Naive thymus-derived CD8-positive, alpha-beta T cell (primary cell): ENCODE measurements around the gene LPAR2. TPM values are rescaled to one million over a fixed set of nuclear protein-coding genes. Genes with fewer than 3 reads are reported as not detected.
A peak's percentile ranks its signal among the peaks of the same experiment; 100 is the strongest.

Source experiments
- ATAC-seq, 2 donors: fragments of 150-1000 bp; cut with Tn5 transposase in 1 of 2; sonication (Bioruptor Pico), chemical (Tn5 transposase) in 1 of 2; 1 replicate in 1 of 2; 2 replicates in 1 of 2; pipeline ENCODE4 v1.10.0; 2021; ENCODE audit warnings: mild to moderate bottlenecking in 2 of 2, moderate library complexity in 2 of 2
- POLR2A ChIA-PET: fragments of 350-600 bp; sonication (Branson Sonifier 250); formaldehyde crosslinking; loops from one replicate; lab custom pipeline; 2021; ENCODE audit warnings: antibody characterized with exemption; lab: Charles Lee
- DNase-seq, 10 donors: peaks; one replicate each; pipeline versions ENCODE4 v3.0.0 to v3.0.0-alpha.2; 2020 to 2022
- H3K27ac Mint-ChIP-seq, 10 donors: one replicate each; pipeline ENCODE4 v1.8.0; 2020 to 2022; ENCODE audit warnings: mild to moderate bottlenecking in 10 of 10, mixed read lengths in 10 of 10, moderate library complexity in 4 of 10, inconsistent platforms in 1 of 10
- H3K27me3 Mint-ChIP-seq, 5 donors: one replicate each; pipeline ENCODE4 v1.8.0; 2021 to 2022; ENCODE audit warnings: mixed read lengths in 5 of 5
- H3K36me3 Mint-ChIP-seq, 3 donors: one replicate each; pipeline ENCODE4 v1.8.0; 2020 to 2022; ENCODE audit warnings: mixed read lengths in 3 of 3, mild to moderate bottlenecking in 2 of 3, inconsistent platforms in 1 of 3
- H3K4me1 Mint-ChIP-seq, 4 donors: one replicate each; pipeline ENCODE4 v1.8.0; 2021 to 2022; ENCODE audit warnings: mixed read lengths in 4 of 4
- H3K4me3 Mint-ChIP-seq, 10 donors: one replicate each; pipeline ENCODE4 v1.8.0; 2020 to 2022; ENCODE audit warnings: mild to moderate bottlenecking in 10 of 10, mixed read lengths in 10 of 10, moderate library complexity in 6 of 10, inconsistent platforms in 1 of 10
- H3K9me3 Mint-ChIP-seq, 9 donors: one replicate each; pipeline ENCODE4 v1.8.0; 2020 to 2022; ENCODE audit warnings: mixed read lengths in 9 of 9, mild to moderate bottlenecking in 3 of 9, inconsistent platforms in 1 of 9, moderate library complexity in 1 of 9
- polyA plus RNA-seq, 3 donors: library from polyadenylated mRNA; unstranded; fragments of 300-500 nt; fragmentation: Illumina TruSeq; gene quantifications; one replicate each; pipeline ENCODE4 v1.2.3, GENCODE V29; 2021
- total RNA-seq, 8 experiments: library from RNA in 2 of 8; stranded (reverse) in 2 of 8; gene quantifications; one replicate each; pipeline ENCODE4 v1.2.3 and lab custom pipeline; 2021 to 2026

The LPAR2 gene
- total and polyA plus RNA-seq, 5 experiments from 2014 or later, result 12.9 to 93.1 (median 38.0) TPM

DNA sequence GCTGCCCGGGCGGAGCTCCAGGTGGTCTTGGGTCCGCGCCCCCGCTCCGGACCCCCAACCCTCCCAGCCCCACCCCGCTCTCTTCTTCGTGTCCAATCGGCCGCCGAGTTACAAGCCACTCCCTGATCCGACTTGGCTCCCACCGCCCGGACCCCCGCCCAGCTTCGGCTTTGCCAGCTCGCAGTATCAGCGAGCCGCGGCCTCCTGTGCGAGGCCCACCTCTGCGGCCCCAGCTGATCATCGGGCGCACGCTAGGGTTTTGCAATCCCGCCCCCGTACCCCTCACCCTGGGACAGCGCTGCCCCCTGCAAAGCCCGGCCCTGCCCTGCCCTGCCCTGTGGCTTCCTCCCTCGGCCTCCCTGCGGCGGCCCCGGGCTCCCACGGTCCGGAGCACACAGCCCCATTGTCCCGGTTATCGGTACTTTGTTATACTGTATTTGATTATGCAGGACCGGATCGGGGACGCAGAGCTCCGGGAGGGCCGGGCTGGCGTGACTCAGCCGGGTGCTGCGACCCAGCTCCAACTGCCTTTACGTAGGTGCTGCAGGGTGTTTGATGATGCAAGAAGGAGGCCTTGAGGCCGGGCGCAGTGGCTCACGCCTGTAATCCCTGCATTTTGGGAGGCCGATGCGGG, 598 bp upstream of the LPAR2 start:
- POLR2A ChIA-PET, result interaction anchor here (0.6 to 4.2 kb wide), 40 partner anchors 10 to 372 kb away, joined by 3 to 47 read pairs (median 5); partner anchors contain the start of genes ATP13A1, GMIP, NDUFA13 and PBX4
- Mint-ChIP-seq H3K4me3 (peak overlapping the region; percentile 76 to 90 (median 83)), H3K9me3 (no peaks in the 10 kb centered on the region), H3K27ac (peak overlapping the region; percentile 82 to 95 (median 92)), H3K4me1 (peaks cover 18 to 39% (median 33%) of the 10 kb centered on the region in 4 donors), H3K27me3 (no peaks in the 10 kb centered on the region), H3K36me3 (peaks cover 0 to 52% (median 19%) of the 10 kb centered on the region in 3 donors)
- peak; percentile 31 to 38 for ATAC-seq
- DNase-seq, result peak in 8 of 10 donors; percentile 20 to 69 (median 44)

DNA sequence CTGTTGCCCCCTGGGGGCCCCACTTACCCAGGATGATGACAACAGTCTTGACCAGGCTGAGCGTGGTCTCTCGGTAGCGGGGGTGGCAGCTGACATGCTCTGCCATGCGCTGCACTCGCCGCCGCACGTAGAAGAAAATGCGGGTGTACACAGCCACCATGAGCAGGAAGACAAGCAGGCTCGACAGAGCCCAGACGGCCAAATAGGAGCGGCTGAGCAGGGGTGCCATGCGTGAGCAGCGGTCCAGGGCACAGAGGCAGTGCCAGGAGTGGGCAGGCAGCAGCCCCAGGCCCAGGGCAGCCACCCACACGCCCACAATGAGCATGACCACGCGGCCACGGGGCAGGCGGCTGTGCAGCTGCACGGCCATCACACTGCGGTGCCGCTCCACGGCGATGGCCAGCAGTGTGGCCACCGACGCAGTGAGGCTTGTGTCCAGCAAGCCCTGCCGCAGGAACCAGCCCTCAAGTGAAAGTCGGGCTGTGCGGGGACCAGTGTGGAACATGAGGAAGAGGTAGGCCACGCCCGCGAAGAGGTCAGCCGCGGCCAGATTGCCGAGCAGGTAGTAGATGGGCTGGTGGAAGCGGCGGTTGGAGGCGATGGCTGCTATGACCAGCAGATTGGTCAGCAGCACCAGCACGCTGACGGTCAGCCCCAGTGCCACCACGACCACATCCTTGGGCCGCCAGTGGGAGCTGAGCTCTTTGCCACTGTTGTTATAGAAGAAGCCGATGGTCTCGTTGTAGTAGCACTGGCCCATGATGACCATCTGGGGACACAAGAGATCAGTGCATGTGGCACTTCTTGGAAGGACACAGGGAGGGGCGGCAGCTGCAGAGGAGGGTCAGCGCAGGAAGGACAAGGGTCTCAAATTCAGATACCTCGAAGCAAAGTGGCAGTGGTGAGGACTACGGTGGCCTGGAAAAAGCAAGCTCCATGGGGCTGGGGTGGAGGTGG, 1.2 kb downstream of the LPAR2 start:
- H3K9me3 Mint-ChIP-seq, result no peaks in the 10 kb centered on the region
- POLR2A ChIA-PET, result interaction anchor here (0.7 to 4.2 kb wide), 13 partner anchors 8 to 94 kb away, joined by 3 to 47 read pairs (median 4); partner anchors contain the start of genes ATP13A1, GMIP, PBX4 and ZNF101
- H3K4me1 Mint-ChIP-seq, result peaks cover 15 to 43% (median 27%) of the 10 kb centered on the region in 4 donors
- ATAC-seq, result no peak
- peaks cover 0 to 45% (median 10%) of the 10 kb centered on the region in 3 donors for H3K36me3 Mint-ChIP-seq
- H3K4me3 Mint-ChIP-seq, result peak overlapping the region; percentile 85 to 99 (median 98)
- no peaks in the 10 kb centered on the region for H3K27me3 Mint-ChIP-seq
- H3K27ac Mint-ChIP-seq, result peak overlapping the region; percentile 93 to 99 (median 96)
- peak in 1 of 10 donors; percentile 59 for DNase-seq

DNA sequence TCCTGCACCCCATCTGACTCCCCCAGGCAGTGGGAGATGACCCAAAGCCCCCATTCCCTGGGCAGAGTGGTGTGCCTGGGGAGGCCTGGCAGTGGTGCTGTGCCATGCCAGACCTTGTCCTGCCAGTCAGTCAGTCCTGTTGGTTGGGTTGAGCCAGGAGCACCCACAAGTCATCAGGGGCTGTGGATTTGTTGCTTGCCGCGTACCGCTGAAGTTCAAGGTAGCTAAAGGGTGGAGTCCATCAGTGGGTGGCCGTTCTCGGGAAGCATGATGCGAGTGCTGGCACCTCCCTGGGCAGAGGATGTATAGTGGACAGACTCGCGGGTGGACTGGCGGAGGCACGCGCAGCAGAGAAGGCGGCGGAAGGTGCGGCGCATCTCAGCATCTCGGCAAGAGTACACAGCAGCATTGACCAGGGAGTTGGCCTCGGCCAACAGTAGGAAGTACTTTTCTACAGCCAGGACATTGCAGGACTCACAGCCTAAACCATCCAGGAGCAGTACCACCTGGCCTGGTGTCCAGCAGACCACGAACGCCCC, 3.9 kb downstream of the LPAR2 start:
- peaks cover 17 to 51% (median 33%) of the 10 kb centered on the region in 4 donors for H3K4me1 Mint-ChIP-seq
- H3K27me3 Mint-ChIP-seq, result no peaks in the 10 kb centered on the region
- POLR2A ChIA-PET, result interaction anchor here (0.5 kb wide), 1 partner anchor 43 kb away, joined by 4 read pairs; no protein-coding TSS in a partner anchor
- no peak overlapping the region for H3K4me3 Mint-ChIP-seq
- H3K9me3 Mint-ChIP-seq, result no peaks in the 10 kb centered on the region
- DNase-seq, result peak in 1 of 10 donors; percentile 62
- H3K27ac Mint-ChIP-seq, result peak overlapping the region in 7 of 10 donors; percentile 19 to 80 (median 49)
- peaks cover 0 to 36% (median 11%) of the 10 kb centered on the region in 3 donors for H3K36me3 Mint-ChIP-seq
- no peak for ATAC-seq

DNA sequence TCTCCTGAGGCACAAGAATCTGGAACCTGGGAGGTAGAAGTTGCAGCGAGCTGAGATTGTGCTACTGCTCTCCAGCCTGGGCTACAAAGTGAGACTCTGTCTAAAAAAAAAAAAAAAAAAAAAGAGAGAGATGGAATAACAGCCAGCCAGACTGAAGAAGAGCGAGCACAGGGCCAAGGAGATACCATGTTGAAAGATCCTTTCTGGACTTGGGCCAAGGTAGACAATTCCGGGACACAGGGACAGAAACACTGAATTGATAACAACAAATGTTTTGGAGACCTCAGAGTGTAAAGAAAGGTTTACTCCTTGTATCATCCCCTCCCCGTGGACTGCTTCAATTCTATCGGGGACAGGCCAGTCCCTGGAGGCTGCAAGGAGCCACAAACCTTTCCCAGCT, 4.6 kb downstream of the LPAR2 start:
- POLR2A ChIA-PET, result no interaction called here
- Mint-ChIP-seq H3K36me3 (peaks cover 0 to 32% (median 9%) of the 10 kb centered on the region in 3 donors), H3K9me3 (no peaks in the 10 kb centered on the region), H3K4me3 (no peak overlapping the region), H3K27me3 (no peaks in the 10 kb centered on the region), H3K4me1 (peaks cover 20 to 53% (median 35%) of the 10 kb centered on the region in 4 donors), H3K27ac (peak overlapping the region in 7 of 10 donors; percentile 19 to 80 (median 56))
- DNase-seq (peak in 1 of 10 donors; percentile 24), ATAC-seq (no peak)

DNA sequence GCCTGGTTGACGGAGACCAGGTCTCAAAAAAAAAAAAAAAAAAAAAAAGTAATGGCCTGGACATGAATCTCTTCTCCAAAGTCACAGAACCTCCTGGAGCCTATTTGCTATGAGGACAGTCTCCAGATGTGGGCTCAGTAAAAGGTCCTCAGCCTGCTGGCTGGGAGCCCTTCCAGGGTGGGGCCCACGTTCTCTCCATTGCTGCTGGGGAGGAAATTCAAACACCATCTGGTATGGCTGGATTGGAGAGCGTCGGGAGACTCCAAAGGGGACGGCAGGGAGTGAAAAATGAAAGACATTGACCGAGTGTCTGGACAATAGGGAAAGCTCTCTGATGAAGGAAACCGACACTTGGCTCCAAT, 8.2 kb downstream of the LPAR2 start:
- peak overlapping the region in 7 of 10 donors; percentile 13 to 100 (median 71) for H3K27ac Mint-ChIP-seq
- no peaks in the 10 kb centered on the region for H3K9me3 Mint-ChIP-seq
- H3K4me1 Mint-ChIP-seq, result peaks cover 20 to 57% (median 46%) of the 10 kb centered on the region in 4 donors
- peaks cover 0 to 25% (median 10%) of the 10 kb centered on the region in 3 donors for H3K36me3 Mint-ChIP-seq
- ATAC-seq (no peak), DNase-seq (peak in 1 of 10 donors; percentile 45)
- no peaks in the 10 kb centered on the region for H3K27me3 Mint-ChIP-seq
- POLR2A ChIA-PET, result interaction anchor here (0.6 to 3.3 kb wide), 6 partner anchors 11 to 74 kb away, joined by 3 to 22 read pairs (median 5); partner anchors contain the start of gene ATP13A1
- H3K4me3 Mint-ChIP-seq, result peak overlapping the region in 2 of 10 donors; percentile 7 to 15

DNA sequence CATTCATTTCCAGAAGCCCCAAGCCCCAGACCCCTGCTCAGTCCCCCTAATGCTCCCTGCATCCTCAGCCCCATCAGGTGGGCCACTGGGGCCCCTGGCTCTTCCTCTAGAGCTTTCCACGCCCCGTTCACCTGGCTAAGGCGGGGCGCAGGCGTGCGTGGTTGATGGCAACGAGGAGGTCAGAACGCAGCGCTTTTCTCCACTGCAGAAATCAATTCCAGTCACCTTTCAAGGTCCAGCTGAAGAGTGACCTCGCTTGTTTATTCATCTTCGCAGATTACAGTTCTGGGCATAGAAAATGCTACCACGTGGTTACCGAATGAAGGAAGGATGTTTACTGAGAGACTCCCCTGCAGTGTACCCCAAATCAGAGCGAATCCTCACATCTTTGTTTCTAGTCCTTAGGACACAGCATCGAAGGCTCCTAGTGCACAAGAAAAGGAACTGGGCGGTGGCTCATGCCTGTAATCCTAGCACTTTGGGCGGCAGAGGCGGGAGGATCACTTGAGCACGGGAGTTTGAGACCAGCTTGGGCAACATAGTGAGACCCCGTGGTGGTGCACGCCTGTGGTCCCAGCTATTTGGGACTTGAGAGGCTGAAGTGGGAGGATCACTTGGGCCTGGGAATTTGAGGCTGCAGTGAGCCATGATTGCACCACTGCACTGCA, 8.7 kb downstream of the LPAR2 start:
- no peaks in the 10 kb centered on the region for H3K27me3 Mint-ChIP-seq
- H3K4me1 Mint-ChIP-seq, result peaks cover 20 to 59% (median 47%) of the 10 kb centered on the region in 4 donors
- no peaks in the 10 kb centered on the region for H3K9me3 Mint-ChIP-seq
- peak overlapping the region; percentile 81 to 100 (median 97) for H3K27ac Mint-ChIP-seq
- H3K4me3 Mint-ChIP-seq, result peak overlapping the region; percentile 72 to 97 (median 88)
- peaks cover 0 to 21% (median 10%) of the 10 kb centered on the region in 3 donors for H3K36me3 Mint-ChIP-seq
- POLR2A ChIA-PET, result interaction anchor here (0.7 to 3.6 kb wide), 9 partner anchors 8 to 73 kb away, joined by 3 to 23 read pairs (median 4); partner anchors contain the start of genes ATP13A1 and LPAR2
- peak in 1 of 10 donors; percentile 56 for DNase-seq
- ATAC-seq, result no peak

DNA sequence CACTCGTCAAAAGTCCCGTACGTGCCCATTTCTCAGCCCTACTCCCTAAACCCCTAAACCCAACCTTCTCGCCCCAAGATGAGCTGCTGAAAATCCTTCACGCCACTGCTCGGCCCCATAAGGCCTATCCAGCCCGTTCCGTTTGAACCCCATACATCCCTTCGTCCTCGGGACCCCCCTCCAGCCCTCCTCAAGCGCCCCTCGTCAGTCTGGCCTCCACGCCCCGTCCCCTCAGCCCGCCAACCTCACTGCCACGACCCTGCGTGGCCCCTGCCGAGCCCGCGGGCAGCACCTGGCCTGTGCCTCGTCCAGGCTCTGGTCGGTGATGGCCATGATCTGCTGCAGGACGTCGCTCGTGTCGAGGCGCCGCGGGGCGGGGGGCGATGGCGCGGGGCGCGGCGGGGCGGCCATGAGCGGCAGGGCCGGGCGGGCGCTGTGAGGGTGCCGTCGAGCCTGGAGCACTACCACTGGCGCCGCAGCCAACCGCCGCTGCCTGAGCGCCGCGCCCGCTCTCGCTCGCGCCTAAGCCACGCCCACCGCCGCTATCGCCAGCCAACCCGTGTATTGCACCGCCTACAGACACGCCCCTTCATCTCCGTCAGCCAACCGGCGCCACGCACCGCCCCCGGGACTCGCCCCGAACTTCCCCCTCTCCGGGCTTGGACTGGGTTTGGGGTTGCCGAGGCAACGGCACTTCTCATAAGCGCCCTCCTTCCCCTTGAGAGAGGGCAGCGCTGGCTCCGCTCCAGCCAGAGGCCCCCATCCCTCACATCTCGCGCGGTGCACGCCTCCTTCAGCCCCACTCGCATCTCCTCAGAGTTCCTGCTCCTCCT, 9.6 kb downstream of the LPAR2 start, which contains the start of gene PBX4:
TSS of gene PBX4 (minus strand) at position 469 of the 833 bp plus-strand sequence. CDS start at position 411, 58 bp downstream.
- H3K4me3 Mint-ChIP-seq, result peak within 1 kb of the TSS; percentile 72 to 97 (median 93)
- DNase-seq, result peak; percentile 96 to 100 (median 99)
- no peaks in the 10 kb centered on the region for H3K9me3 Mint-ChIP-seq
- POLR2A ChIA-PET, result interaction anchor here (0.8 to 3.6 kb wide), 10 partner anchors 9 to 70 kb away, joined by 3 to 23 read pairs (median 4); partner anchors contain the start of genes ATP13A1 and LPAR2
- peaks cover 25 to 57% (median 49%) of the 10 kb centered on the region in 4 donors for H3K4me1 Mint-ChIP-seq
- H3K36me3 Mint-ChIP-seq, result peaks cover 0 to 17% (median 3%) of the 10 kb centered on the region in 3 donors
- H3K27me3 Mint-ChIP-seq, result no peaks in the 10 kb centered on the region
- peak; percentile 92 to 93 for ATAC-seq
- H3K27ac Mint-ChIP-seq, result peak within 1 kb of the TSS; percentile 81 to 100 (median 97)

DNA sequence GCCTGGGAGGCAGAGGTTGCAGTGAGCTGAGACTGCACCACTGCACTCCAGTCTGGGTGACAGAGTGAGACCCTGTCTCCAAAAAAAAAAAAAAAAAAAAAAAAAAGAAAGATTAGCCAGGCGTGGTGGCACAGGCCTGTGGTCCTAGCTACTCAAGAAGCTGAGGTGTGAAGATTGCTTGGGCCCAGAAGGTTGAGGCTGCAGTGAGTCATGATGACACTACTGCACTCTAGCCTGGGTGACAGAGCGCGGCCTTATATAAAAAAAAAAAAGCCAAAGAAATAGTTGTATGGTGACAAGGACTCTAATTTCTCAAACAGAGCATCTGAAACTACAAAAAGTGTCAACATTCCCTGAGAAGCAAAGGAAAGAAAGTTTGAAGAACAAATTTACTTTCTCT, 12.9 kb downstream of the LPAR2 start:
- H3K27me3 Mint-ChIP-seq, result no peaks in the 10 kb centered on the region
- ATAC-seq, result no peak
- H3K36me3 Mint-ChIP-seq, result peaks cover 0 to 12% (median 8%) of the 10 kb centered on the region in 3 donors
- POLR2A ChIA-PET, result interaction anchor here (0.6 to 0.7 kb wide), 3 partner anchors 9 to 49 kb away, joined by 3 to 4 read pairs (median 4); no protein-coding TSS in a partner anchor
- peak in 1 of 10 donors; percentile 27 for DNase-seq
- H3K9me3 Mint-ChIP-seq, result no peaks in the 10 kb centered on the region
- peaks cover 26 to 67% (median 60%) of the 10 kb centered on the region in 4 donors for H3K4me1 Mint-ChIP-seq
- H3K4me3 Mint-ChIP-seq, result peak overlapping the region in 7 of 10 donors; percentile 5 to 73 (median 37)
- peak overlapping the region in 9 of 10 donors; percentile 31 to 92 (median 74) for H3K27ac Mint-ChIP-seq

DNA sequence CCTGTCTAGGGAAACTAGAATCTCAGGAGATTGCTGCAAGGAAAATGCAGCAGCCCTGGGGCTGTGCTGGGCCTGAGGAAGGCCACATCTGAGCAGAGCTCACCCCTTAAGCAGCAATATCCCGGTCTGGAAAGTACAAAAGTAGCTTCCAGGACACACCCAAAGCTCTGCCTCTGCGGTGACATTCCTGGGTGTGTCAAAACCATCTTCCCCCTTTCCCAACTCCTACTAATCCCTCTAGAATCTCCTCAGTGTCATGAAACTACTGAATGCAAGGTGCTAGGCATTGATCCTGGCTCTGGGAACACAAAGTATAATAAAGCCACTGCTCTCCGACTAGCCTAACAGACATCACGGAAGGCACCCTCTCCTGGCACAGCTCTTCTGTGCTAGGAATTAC, 14.5 kb downstream of the LPAR2 start:
- Mint-ChIP-seq H3K4me3 (peak overlapping the region in 1 of 10 donors; percentile 17), H3K36me3 (peaks cover 0 to 17% (median 16%) of the 10 kb centered on the region in 3 donors), H3K27ac (peak overlapping the region in 3 of 10 donors; percentile 30 to 54 (median 52)), H3K4me1 (peaks cover 28 to 65% (median 54%) of the 10 kb centered on the region in 4 donors), H3K9me3 (no peaks in the 10 kb centered on the region), H3K27me3 (no peaks in the 10 kb centered on the region)
- POLR2A ChIA-PET, result interaction anchor here (0.9 to 1.5 kb wide), 3 partner anchors 9 to 15 kb away, joined by 3 to 15 read pairs (median 7); partner anchors contain the start of gene LPAR2
- ATAC-seq (no peak), DNase-seq (no peak)
